ENCODE data around the gene RYR2.
"Not testable (repeated sequence)": the region's sequence is repeated elsewhere in the genome, so short reads cannot be mapped to it uniquely, and the experiment has no call there.

Gene RYR2

GRCh38 chr1:237580726-237581125, 538.7 kb downstream of the RYR2 start:
- no peak for FAIRE-seq

- no peak for FAIRE-seq
These were observed 541.3 kb downstream of the RYR2 start for GRCh38 chr1:237583270-237583669.

- FAIRE-seq, result no peak
These were observed 541.8 kb downstream of the RYR2 start for GRCh38 chr1:237583756-237584155.

- no peak for FAIRE-seq
These were observed 548.4 kb downstream of the RYR2 start for GRCh38 chr1:237590386-237590785.

GRCh38 chr1:237591353-237591752, 549.4 kb downstream of the RYR2 start:
- FAIRE-seq, result no peak

- not testable (repeated sequence) for FAIRE-seq
These were observed 561.1 kb downstream of the RYR2 start for GRCh38 chr1:237603036-237603568.

- no peak for FAIRE-seq
These were observed 566.4 kb downstream of the RYR2 start for GRCh38 chr1:237608433-237608832.

GRCh38 chr1:237610157-237610556, 568.2 kb downstream of the RYR2 start:
- no peak for FAIRE-seq

GRCh38 chr1:237613984-237614383, 572.0 kb downstream of the RYR2 start:
- FAIRE-seq, result no peak

GRCh38 chr1:237619553-237619952, 577.6 kb downstream of the RYR2 start:
- FAIRE-seq, result no peak

GRCh38 chr1:237634922-237635321, 592.9 kb downstream of the RYR2 start:
- no peak for FAIRE-seq

- FAIRE-seq, result no peak
These were observed 596.6 kb downstream of the RYR2 start for GRCh38 chr1:237638555-237638954.

- no peak for FAIRE-seq
These were observed 598.2 kb downstream of the RYR2 start for GRCh38 chr1:237640011-237640671.

- no peak for FAIRE-seq
These were observed 599.0 kb downstream of the RYR2 start for GRCh38 chr1:237640966-237641365.

GRCh38 chr1:237650809-237651208, 608.8 kb downstream of the RYR2 start:
- FAIRE-seq, result no peak

- FAIRE-seq, result no peak
These were observed 613.8 kb downstream of the RYR2 start for GRCh38 chr1:237655778-237656177.

GRCh38 chr1:237664348-237664747, 622.4 kb downstream of the RYR2 start:
- no peak for FAIRE-seq

- no peak for FAIRE-seq
These were observed 628.3 kb downstream of the RYR2 start for GRCh38 chr1:237670302-237670701.

- FAIRE-seq, result no peak
These were observed 629.3 kb downstream of the RYR2 start for GRCh38 chr1:237671262-237671661.

- no peak for FAIRE-seq
These were observed 630.0 kb downstream of the RYR2 start for GRCh38 chr1:237671935-237672334.

GRCh38 chr1:237672748-237673147, 630.8 kb downstream of the RYR2 start:
- no peak for FAIRE-seq

- no peak for FAIRE-seq
These were observed 631.6 kb downstream of the RYR2 start for GRCh38 chr1:237673631-237674030.

GRCh38 chr1:237677979-237678378, 636.0 kb downstream of the RYR2 start:
- no peak for FAIRE-seq

GRCh38 chr1:237679687-237680086, 637.7 kb downstream of the RYR2 start:
- no peak for FAIRE-seq

GRCh38 chr1:237681210-237681609, 639.2 kb downstream of the RYR2 start:
- FAIRE-seq, result no peak

All from colon (tissue), 2 donors.